GM21515 (cell line): ENCODE results near the gene KNCN.

ENCODE experiments used
- ATAC-seq: cut with Tn5 transposase; IDR thresholded peaks from one replicate; pipeline ENCODE4 v1.9.1; 2021; ENCODE audit not compliant: unreplicated experiment

The KNCN gene

GRCh38 chr1:46569116-46569515, 17.7 kb upstream of the KNCN start:
- no peak for ATAC-seq

- ATAC-seq = no peak
Observed at GRCh38 chr1:46568461-46568891, 17.0 kb upstream of the KNCN start.

GRCh38 chr1:46563341-46563740, 11.9 kb upstream of the KNCN start:
- no peak for ATAC-seq

DNA sequence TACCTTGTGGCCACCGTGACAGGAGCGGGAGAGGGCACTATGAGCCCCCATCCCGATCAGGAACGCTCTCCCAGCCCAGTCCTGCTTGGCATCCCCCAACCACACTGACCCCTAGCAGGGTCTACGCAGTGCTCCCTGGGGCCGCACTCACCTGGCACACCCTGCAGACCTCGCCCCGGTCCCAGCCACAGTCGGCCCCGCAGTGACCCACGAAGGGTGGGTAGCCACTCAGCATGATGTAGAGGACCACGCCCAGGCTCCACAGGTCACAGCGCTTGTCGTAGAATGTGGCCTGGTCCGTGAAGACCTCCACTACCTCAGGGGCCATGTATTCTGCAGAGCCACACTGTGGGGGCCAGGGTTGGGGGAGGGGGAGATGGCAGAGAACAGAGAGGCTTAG, 11.1 kb upstream of the KNCN start:
- ATAC-seq = no peak

- no peak for ATAC-seq
Observed at GRCh38 chr1:46558966-46559365, 7.5 kb upstream of the KNCN start.

DNA sequence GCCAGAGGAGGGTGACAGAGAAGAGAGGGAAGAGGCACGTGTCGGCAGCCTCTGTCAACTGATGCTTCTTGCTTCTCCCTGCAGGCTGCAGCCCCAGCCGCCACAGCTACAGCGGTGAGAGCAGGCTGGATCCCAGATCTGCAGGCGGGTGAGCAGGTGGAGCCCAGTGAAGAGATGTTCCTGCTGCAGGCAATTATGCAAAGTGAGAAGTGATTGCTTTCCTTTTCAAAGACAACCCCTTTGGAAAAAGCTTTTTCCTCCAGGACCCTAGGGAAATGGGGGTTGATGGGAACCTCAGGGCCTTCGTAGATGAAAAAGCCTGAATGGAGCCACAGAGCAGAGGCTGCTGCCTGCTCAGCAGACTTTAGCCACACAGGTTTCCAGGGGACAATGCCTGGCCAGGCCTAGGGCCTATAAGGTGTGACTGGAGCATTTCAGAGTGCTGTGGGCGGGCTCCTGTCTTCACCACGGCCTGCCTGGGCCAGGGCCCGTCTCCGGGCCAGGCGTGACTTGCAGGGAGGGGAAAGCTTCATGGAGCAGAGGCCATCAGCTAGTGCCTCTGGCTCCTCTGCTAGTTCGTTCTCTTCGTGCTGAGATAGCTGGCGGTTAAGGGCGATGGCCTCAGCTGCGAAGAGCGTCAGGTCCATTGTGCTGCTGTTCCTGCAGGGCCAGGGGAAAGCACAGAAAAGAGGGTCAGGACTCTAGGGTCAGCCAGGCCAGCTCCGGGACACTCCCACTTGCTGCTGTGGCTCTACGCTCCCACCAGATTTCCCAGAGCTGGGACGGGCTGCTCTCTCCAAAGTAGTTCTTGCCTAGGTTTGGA, 6.9 kb upstream of the KNCN start:
- no peak for ATAC-seq

GRCh38 chr1:46557403-46557802, 6.0 kb upstream of the KNCN start:
- no peak for ATAC-seq

- no peak for ATAC-seq
Observed at GRCh38 chr1:46556822-46557221, 5.4 kb upstream of the KNCN start.

- no peak for ATAC-seq
Observed at GRCh38 chr1:46555826-46556619, 4.6 kb upstream of the KNCN start.

GRCh38 chr1:46554597-46555381, 3.3 kb upstream of the KNCN start:
- no peak for ATAC-seq

DNA sequence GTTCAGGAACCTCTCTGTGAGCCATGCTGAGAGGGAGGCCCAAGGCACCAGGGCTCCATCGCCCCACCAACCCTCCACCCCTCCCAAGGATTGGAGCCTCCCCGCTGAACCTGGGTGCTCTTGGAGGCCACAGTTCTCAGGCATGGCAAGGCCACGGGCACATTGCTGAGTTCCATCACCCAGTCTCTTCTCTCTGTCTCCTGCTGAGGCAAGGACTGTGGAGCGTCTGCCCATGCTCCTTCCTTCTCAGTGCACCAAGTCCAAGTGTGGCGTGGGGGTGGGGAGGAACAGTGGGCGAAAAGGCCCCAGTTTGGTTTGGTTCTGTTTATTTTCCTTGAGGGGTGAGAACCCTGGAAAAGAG, 2.8 kb upstream of the KNCN start:
- no peak for ATAC-seq

GRCh38 chr1:46553506-46553905, 2.1 kb upstream of the KNCN start:
- no peak for ATAC-seq

DNA sequence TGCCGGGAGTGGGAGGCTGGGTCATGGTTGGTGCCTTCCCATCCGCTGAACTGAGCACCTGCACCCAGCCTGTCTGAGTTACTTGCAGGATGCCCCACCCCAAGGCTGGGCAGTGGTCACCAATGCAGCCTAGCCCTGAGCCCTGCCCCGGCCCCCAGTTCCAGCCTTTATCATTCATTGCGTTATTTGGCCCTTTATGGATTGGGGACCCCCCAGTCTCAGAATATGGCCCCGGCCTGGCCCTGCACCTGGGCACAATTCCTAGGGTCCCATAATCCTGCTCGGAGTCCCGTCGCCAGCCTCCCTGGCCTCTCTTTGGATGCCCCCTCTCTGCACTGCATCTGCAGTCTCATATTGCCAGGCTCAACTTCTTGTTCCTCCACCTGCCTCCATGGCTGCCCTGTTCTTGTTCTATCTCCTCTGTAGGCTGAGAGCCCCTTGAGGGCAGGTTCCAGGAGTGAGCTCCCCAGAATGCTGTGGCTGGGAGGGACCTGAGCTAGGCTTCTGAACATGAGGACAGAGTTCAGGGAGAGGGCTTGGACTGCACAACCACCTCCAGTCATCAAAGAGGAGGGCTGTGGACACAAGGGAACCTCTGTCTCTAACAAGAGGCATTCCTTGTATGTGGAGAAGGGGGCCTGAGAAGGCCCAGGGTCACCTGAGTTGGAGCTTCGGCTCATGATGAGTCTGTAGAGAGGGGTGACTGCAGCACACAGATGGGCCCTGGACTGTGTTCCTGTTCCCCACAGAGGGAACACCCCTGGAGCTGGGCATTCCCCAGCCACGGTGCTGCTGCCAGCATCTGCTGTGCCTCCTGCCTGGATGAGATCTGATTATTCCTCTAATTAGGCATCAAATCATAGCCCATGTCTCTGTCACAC, 1.1 kb upstream of the KNCN start:
- no peak for ATAC-seq

DNA sequence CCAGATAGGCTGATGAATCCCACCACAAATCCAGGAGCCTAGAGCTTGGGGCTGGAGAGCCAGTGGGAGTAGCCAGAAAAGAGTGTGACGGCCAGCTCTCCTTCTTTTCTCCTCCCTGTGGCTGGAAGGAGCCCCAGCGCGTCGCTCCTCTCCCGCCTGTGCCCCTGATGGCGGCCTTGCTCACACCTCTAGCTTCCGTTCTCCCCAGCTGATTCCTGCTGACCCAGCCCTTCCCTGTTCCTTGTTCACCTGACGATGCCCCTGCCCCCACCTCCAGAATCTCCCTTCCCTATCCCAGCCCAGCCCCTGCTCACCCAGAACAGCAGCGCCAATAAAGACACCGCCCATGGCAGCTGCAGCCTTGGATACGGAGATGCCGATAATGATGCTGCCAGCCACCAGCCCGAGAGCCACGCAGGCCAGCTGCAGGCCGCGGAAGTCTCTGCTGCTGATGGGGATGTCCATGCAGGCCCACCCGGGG, 656 bp downstream of the KNCN start:
- no peak for ATAC-seq

DNA sequence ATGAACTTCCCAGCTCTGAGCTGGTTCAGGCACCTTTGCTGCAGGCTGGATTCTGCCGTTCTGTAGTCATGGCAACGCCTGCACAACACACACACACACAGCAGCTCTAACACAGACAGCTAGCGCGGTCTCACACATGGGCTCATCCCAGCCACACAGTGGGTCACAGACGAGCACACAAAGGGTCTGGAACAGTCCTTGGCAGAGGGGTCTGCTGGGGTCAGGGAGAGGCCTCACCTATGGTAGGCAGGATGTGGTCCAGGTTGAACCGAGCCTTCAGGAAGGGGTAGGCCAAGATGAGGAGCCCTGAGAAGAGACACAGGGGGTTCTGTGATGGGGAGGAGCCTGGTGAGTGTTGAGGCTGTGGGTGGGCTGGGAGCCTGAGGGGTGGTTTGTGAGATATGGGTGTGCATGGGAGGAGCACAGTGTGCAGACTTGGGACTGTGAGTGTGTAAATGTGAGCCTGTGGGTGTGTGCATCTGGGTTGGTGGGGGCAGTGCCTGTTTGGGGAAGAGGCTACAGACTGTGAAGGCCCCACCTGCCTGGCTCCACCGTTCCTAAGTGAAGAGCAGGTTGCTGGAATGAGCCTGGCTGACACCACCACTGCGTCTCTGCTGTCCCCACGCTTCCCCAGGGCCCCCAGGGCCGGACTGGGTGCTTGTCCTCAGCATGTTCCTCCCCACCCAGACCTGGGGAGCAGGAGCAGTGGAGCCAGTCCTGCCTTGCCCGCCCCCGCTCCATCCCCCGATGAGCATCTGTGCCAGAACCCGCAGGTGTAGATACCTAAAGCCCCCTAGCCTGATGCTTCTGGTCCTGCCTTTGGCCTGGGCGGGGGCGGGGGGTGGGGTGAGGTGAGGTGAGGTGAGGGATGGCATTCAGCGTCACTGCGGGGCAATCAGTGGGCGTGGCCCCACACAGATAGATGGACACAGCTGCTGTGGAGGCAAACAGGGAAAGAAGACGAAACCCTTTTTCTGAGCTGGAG, 1.5 kb downstream of the KNCN start:
- no peak for ATAC-seq

GRCh38 chr1:46547481-46548383, 3.7 kb downstream of the KNCN start:
- ATAC-seq = no peak

GRCh38 chr1:46546210-46546609, 5.2 kb downstream of the KNCN start:
- no peak for ATAC-seq

DNA sequence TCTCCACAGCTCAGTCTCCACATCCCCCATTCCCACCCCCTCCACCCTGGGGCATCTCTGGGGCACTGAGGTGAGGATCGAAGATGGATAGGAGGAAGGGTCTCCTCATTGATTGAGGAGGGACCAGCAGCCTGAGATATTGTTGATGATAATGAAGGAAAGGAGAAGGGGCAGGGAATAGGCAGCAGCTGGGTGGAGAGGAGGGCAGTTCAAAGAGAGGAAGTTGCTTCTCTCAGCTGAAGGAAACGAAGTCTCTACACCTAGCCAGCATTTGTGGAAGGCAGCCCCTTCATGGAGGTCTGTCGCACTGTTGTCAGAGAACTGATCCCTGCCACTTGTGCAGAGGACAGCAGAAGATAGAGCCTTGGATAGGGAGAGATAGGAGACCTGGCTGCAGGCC, 5.7 kb downstream of the KNCN start:
- ATAC-seq = no peak
